Measurements from ENCODE around the gene KCNF1.

The KCNF1 gene

DNA sequence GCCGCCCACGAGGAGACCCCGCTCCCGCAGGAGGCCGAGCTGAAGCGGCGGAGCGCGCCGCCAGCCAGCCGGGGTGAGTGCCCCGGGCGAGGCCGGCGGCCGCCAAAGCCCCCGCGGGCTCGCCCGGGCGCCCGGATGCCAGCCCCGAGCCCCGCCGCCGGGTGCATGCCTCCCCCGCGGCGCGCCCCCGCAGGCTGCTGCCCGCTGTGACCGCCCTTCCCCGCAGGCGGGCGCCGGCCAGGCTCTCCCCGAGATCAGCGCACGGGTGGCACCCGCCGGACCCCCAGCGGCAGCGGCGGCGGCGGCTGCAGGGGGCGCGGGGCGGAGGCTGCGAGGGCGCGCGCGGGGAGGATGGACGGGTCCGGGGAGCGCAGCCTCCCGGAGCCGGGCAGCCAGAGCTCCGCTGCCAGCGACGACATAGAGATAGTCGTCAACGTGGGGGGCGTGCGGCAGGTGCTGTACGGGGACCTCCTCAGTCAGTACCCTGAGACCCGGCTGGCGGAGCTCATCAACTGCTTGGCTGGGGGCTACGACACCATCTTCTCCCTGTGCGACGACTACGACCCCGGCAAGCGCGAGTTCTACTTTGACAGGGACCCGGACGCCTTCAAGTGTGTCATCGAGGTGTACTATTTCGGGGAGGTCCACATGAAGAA is 470 bp downstream of the KCNF1 start:
- Mint-ChIP-seq H3K9me3 (no peaks in the 10 kb centered on the region), H3K27me3 (peaks cover 60% of the 10 kb centered on the region), H3K4me3 (no peak overlapping the region), H3K36me3 (ENCODE audit: insufficient read depth) (no peaks in the 10 kb centered on the region), H3K4me1 (no peaks in the 10 kb centered on the region), H3K27ac (ENCODE audit: low read depth) (no peak overlapping the region)
- DNase-seq (ENCODE audit: low spot score in 2 of 2) = no peak
- no peak for ATAC-seq (replicated peaks; ENCODE audit: extremely low read depth, poor library complexity, severe bottlenecking)

DNA sequence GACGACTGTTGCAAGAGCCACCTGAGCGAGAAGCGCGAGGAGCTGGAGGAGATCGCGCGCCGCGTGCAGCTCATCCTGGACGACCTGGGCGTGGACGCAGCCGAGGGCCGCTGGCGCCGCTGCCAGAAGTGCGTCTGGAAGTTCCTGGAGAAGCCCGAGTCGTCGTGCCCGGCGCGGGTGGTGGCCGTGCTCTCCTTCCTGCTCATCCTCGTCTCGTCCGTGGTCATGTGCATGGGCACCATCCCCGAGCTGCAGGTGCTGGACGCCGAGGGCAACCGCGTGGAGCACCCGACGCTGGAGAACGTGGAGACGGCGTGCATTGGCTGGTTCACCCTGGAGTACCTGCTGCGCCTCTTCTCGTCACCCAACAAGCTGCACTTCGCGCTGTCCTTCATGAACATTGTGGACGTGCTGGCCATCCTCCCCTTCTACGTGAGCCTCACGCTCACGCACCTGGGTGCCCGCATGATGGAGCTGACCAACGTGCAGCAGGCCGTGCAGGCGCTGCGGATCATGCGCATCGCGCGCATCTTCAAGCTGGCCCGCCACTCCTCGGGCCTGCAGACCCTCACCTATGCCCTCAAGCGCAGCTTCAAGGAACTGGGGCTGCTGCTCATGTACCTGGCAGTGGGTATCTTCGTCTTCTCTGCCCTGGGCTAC is 1.2 kb downstream of the KCNF1 start:
- DNase-seq (ENCODE audit: low spot score in 2 of 2) (no peak), ATAC-seq (replicated peaks; ENCODE audit: extremely low read depth, poor library complexity, severe bottlenecking) (no peak)
- H3K27me3 Mint-ChIP-seq = peaks cover 60% of the 10 kb centered on the region
- H3K4me1 Mint-ChIP-seq = no peaks in the 10 kb centered on the region
- no peaks in the 10 kb centered on the region for H3K36me3 Mint-ChIP-seq (ENCODE audit: insufficient read depth)
- no peak overlapping the region for H3K27ac Mint-ChIP-seq (ENCODE audit: low read depth)
- no peaks in the 10 kb centered on the region for H3K9me3 Mint-ChIP-seq
- no peak overlapping the region for H3K4me3 Mint-ChIP-seq

DNA sequence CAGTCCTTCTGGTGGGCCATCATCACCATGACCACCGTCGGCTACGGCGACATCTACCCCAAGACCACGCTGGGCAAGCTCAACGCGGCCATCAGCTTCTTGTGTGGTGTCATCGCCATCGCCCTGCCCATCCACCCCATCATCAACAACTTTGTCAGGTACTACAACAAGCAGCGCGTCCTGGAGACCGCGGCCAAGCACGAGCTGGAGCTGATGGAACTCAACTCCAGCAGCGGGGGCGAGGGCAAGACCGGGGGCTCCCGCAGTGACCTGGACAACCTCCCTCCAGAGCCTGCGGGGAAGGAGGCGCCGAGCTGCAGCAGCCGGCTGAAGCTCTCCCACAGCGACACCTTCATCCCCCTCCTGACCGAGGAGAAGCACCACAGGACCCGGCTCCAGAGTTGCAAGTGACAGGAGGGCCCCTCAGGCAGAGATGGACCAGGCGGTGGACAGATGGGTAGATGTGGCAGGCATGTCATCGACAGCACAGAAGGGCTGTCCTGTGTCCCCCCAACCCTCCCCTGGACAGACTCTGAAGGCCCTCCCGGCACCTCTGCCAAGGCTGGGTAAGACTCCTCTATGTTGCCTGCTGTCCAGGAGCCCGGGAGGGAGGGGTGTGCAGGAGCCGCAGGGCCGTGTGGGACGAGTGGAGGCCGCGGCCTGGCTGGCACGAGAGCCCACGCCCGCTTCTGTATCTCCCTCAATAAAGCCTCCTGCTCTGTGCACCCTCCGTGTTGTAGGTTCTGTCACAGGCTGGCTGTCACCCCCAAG is 2.0 kb downstream of the KCNF1 start:
- ATAC-seq (replicated peaks; ENCODE audit: extremely low read depth, poor library complexity, severe bottlenecking) = no peak
- no peaks in the 10 kb centered on the region for H3K36me3 Mint-ChIP-seq (ENCODE audit: insufficient read depth)
- no peak overlapping the region for H3K27ac Mint-ChIP-seq (ENCODE audit: low read depth)
- no peaks in the 10 kb centered on the region for H3K9me3 Mint-ChIP-seq
- no peak for DNase-seq (ENCODE audit: low spot score in 2 of 2)
- no peak overlapping the region for H3K4me3 Mint-ChIP-seq
- peaks cover 59% of the 10 kb centered on the region for H3K27me3 Mint-ChIP-seq
- no peaks in the 10 kb centered on the region for H3K4me1 Mint-ChIP-seq

DNA sequence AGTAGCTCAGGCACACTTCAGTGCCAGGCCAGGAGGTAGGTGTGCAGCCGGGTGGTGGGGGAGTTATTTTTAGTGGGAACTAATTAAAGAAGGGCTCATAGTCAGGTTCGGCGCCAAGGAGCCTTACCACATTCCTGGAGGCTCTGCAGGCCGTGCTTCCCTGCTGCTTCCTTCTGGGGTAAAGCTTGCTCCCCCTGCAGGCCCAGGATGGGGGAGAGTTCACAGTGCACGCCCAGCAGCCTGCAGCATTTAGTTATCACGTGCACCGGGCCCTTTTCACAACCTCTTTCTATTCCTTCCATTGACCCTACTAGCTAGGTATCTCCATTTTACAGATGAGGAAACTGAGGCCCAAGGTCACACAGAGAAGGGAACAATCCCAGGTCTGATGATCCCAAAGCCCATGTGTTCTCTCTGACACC is 2.5 kb downstream of the KCNF1 start:
- Mint-ChIP-seq H3K4me1 (no peaks in the 10 kb centered on the region), H3K9me3 (no peaks in the 10 kb centered on the region), H3K27me3 (peaks cover 53% of the 10 kb centered on the region), H3K4me3 (no peak overlapping the region), H3K36me3 (ENCODE audit: insufficient read depth) (no peaks in the 10 kb centered on the region), H3K27ac (ENCODE audit: low read depth) (no peak overlapping the region)
- DNase-seq (ENCODE audit: low spot score in 2 of 2) (no peak), ATAC-seq (replicated peaks; ENCODE audit: extremely low read depth, poor library complexity, severe bottlenecking) (no peak)

DNA sequence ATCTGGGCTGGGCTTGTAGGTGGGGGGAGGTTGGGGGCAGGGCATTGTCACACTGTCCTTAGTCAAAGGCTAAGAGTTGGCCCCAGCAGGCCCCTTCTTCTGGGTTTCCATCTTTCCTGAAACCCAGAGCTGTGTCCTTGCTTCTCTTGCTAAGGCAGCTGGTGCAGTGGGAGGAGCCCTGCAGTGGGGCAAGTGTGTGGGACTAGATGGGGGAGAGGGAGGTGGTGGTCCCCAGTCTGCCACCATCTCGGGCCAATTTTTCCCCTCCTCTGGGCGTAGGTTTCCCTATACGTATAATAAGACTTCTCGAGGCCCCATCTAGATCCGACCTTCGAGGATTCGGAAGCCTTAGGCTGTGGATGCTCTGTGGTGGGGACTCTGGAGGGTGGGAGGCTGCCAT is 3.5 kb downstream of the KCNF1 start:
- ATAC-seq (replicated peaks; ENCODE audit: extremely low read depth, poor library complexity, severe bottlenecking) (no peak), DNase-seq (ENCODE audit: low spot score in 2 of 2) (no peak)
- no peak overlapping the region for H3K4me3 Mint-ChIP-seq
- peaks cover 49% of the 10 kb centered on the region for H3K27me3 Mint-ChIP-seq
- H3K4me1 Mint-ChIP-seq = no peaks in the 10 kb centered on the region
- H3K9me3 Mint-ChIP-seq = no peaks in the 10 kb centered on the region
- no peaks in the 10 kb centered on the region for H3K36me3 Mint-ChIP-seq (ENCODE audit: insufficient read depth)
- H3K27ac Mint-ChIP-seq (ENCODE audit: low read depth) = no peak overlapping the region

DNA sequence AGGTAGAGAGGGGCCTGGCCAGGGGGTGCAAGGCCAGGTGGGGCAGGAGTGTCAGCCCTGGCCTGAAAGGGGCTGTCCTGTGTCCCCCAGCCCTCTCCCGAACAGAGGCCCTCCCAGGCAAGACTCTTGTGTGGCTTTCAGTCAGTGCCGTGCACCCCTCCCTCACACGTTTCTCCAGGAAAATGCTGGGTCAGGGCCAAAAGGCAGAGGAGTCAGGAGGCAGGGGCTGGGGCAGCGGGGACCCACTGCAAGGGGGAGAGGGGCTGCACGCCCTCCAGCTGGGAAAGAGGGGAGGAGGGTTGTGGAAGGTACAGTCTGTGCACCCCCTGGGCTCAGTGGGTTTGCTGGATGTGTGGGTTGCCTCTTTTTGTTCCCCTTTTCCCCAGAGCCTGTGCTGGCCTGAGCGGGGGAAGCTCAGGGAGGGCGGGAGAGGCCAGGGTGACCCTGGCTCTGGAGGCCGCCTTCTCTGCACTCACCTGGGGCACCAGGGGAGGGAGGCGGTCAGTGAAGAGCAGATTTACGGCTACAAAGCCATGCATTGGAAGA is 4.1 kb downstream of the KCNF1 start:
- no peaks in the 10 kb centered on the region for H3K9me3 Mint-ChIP-seq
- no peak overlapping the region for H3K27ac Mint-ChIP-seq (ENCODE audit: low read depth)
- no peaks in the 10 kb centered on the region for H3K36me3 Mint-ChIP-seq (ENCODE audit: insufficient read depth)
- peaks cover 49% of the 10 kb centered on the region for H3K27me3 Mint-ChIP-seq
- H3K4me1 Mint-ChIP-seq = no peaks in the 10 kb centered on the region
- no peak overlapping the region for H3K4me3 Mint-ChIP-seq
- DNase-seq (ENCODE audit: low spot score in 2 of 2) (no peak), ATAC-seq (replicated peaks; ENCODE audit: extremely low read depth, poor library complexity, severe bottlenecking) (no peak)

DNA sequence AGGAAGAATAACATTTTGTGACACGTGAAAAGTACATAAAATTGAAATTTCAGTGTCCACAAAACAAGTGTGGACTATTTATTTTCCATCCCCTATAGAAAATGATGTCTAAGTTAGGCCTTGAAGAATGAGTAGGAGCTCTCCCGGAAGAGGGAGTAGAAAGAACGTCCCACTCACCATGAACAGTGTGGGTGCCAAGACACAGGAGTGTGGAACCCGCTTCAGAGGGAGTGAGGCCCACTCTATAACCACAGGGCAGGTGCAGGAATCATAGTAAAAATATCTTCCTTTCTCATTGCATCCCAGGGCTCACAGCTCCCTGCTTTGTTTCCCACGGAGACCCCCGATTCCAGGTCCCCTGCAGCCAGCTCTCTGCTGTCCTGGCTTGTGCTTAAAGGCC is 5.2 kb downstream of the KCNF1 start:
- no peak for ATAC-seq (replicated peaks; ENCODE audit: extremely low read depth, poor library complexity, severe bottlenecking)
- no peak for DNase-seq (ENCODE audit: low spot score in 2 of 2)
- H3K4me1 Mint-ChIP-seq = no peaks in the 10 kb centered on the region
- H3K27ac Mint-ChIP-seq (ENCODE audit: low read depth) = no peak overlapping the region
- no peaks in the 10 kb centered on the region for H3K36me3 Mint-ChIP-seq (ENCODE audit: insufficient read depth)
- H3K4me3 Mint-ChIP-seq = no peak overlapping the region
- H3K27me3 Mint-ChIP-seq = peaks cover 46% of the 10 kb centered on the region
- no peaks in the 10 kb centered on the region for H3K9me3 Mint-ChIP-seq

DNA sequence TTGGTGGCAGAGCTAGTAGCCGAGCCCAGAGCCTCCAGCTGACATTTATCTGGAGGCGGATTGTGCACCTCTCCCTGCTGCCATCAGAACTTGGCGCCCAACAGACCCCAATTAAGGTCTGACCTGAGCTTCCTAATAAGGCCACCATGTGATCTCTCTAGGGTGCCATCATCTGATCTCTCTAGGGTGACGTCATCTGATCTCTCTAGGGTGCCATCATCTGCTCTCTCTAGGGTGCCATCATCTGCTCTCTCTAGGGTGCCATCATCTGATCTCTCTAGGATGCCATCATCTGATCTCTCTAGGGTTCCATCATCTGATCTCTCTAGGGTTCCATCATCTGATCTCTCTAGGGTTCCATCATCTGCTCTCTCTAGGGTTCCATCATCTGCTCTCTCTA is 6.2 kb downstream of the KCNF1 start:
- Mint-ChIP-seq H3K27me3 (peaks cover 46% of the 10 kb centered on the region), H3K27ac (ENCODE audit: low read depth) (no peak overlapping the region), H3K4me1 (no peaks in the 10 kb centered on the region), H3K9me3 (no peaks in the 10 kb centered on the region), H3K36me3 (ENCODE audit: insufficient read depth) (no peaks in the 10 kb centered on the region), H3K4me3 (no peak overlapping the region)
- DNase-seq (ENCODE audit: low spot score in 2 of 2) = no peak
- no peak for ATAC-seq (replicated peaks; ENCODE audit: extremely low read depth, poor library complexity, severe bottlenecking)

DNA sequence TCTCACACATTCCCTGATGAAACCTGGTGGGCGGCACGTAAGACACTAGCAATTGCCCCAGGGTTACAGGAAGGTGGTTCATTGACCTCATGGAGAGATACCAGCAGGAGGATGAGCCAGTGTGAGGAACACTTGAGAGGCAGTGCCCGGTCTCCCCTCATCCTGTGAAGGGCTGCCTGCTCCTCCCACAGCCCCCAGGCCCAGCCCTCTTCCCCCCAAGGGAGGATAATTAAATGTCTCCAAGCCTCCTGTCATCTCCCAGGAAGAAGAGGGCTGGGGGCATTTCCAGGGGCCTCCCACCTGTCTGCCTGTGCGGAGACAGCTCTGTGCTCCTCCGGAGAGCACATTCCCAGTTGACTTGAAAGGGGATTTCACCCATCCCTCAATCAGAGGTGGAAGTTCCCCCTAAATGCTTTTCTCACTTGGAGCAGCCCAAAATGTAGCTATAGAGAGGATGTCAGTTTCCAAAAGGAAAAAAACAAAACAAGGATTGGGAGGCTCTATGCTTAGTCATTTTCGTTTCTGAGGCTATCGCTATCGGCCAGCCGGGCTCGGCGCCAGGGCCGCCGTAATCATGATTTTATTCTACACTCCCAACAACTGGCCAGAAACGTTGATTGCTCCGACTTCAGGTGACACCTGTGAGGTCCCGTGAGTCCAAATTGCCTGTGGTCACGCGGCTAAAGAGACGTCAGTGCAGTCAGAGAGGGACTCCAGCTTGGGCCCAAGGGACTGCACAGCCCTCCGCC is 7.1 kb downstream of the KCNF1 start:
- Mint-ChIP-seq H3K27ac (ENCODE audit: low read depth) (no peak overlapping the region), H3K4me1 (no peaks in the 10 kb centered on the region), H3K4me3 (no peak overlapping the region), H3K27me3 (peaks cover 41% of the 10 kb centered on the region), H3K36me3 (ENCODE audit: insufficient read depth) (no peaks in the 10 kb centered on the region), H3K9me3 (no peaks in the 10 kb centered on the region)
- DNase-seq (ENCODE audit: low spot score in 2 of 2) = no peak
- ATAC-seq (replicated peaks; ENCODE audit: extremely low read depth, poor library complexity, severe bottlenecking) = no peak

DNA sequence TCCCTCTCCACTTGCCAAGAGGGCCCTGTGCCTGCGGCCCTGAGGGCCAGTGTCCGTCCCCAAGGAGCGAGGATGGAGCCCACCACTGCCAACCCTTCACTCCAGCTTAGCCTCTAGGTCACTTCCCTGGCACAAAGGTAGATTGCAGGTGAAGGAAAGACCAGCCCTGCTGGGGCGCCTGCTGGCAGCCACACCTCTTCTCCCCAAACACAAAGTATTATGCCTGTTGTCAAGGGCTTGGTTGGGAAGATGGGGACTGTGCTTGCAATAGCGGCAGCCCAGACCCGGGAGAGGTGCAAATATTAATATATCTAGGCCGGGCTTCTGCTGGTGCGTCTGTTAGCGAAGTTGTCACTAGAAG is 7.7 kb downstream of the KCNF1 start:
- no peaks in the 10 kb centered on the region for H3K4me1 Mint-ChIP-seq
- ATAC-seq (replicated peaks; ENCODE audit: extremely low read depth, poor library complexity, severe bottlenecking) (no peak), DNase-seq (ENCODE audit: low spot score in 2 of 2) (no peak)
- peaks cover 43% of the 10 kb centered on the region for H3K27me3 Mint-ChIP-seq
- H3K27ac Mint-ChIP-seq (ENCODE audit: low read depth) = no peak overlapping the region
- H3K9me3 Mint-ChIP-seq = no peaks in the 10 kb centered on the region
- H3K36me3 Mint-ChIP-seq (ENCODE audit: insufficient read depth) = no peaks in the 10 kb centered on the region
- H3K4me3 Mint-ChIP-seq = no peak overlapping the region

DNA sequence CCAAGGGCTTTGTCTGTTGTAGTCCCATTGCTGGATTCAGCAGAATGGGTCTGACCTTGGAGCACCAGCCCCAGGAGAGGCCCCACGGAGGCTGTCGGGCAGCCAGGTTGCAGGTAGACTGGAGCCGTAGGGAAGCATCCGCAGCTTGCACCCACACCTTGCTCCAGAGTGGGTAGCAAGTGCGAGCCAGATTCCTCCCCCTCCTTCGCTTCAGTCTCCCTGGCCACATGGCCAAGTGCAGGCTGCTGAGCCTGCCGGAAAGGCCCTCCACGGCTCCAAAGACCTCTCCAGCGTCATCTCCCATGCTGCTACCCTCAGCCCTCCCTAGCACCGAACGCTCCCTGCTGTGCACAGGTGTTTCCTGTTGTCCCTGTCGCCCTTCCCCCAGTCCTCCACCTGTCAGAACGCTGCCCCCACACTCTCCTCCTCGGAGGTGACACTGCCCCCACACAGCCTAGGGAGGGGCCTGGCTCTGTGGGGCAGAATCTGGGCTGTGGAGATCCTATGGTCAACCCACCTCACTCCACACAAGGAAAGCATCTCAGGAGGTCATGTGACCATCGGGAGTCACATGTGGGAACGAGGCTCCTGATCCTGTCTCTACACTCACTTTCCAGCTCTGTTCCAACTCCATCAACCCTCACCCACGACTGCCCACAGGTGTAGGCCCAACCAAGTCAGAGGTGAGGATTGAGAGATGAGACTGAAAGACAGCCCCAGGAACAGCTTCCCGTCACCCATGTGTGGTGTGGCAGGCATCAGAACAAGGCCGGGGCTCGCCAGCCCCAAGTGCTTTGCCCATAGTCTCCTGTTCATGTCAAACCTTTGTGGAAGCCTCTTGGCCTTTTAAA is 8.3 kb downstream of the KCNF1 start:
- no peak overlapping the region for H3K4me3 Mint-ChIP-seq
- no peaks in the 10 kb centered on the region for H3K4me1 Mint-ChIP-seq
- no peaks in the 10 kb centered on the region for H3K9me3 Mint-ChIP-seq
- no peak overlapping the region for H3K27ac Mint-ChIP-seq (ENCODE audit: low read depth)
- peaks cover 43% of the 10 kb centered on the region for H3K27me3 Mint-ChIP-seq
- ATAC-seq (replicated peaks; ENCODE audit: extremely low read depth, poor library complexity, severe bottlenecking) (no peak), DNase-seq (ENCODE audit: low spot score in 2 of 2) (no peak)
- H3K36me3 Mint-ChIP-seq (ENCODE audit: insufficient read depth) = no peaks in the 10 kb centered on the region

All from central memory CD8-positive, alpha-beta T cell (primary cell).